ENCODE results near the gene UFD1. TPM values are rescaled to one million over a fixed set of nuclear protein-coding genes. Genes with fewer than 3 reads are reported as not detected.

Gene UFD1
- total RNA-seq, 1 experiment from 2014 or later, result 74.4 TPM

DNA sequence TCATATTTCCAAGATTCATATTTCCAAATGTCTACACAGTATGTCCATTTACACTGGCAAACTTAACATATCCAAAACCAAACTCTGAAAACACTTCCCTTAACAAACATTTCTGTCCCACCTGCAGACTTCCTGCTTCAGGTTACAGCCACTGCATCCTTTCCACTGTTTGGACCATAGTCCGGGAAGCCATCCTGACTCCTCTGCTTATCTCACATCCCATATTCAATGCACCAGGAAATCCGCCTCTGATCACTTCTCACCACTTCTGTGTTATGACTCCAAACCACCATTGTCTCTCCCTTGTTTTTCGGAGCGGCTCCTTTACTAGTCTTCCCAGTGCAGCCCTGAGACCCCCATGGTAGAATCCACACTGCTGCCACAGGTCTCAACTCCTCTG is 77.5 kb downstream of the UFD1 start:
- Histone ChIP-seq H2BK12ac (ENCODE audit: insufficient read length, low read depth, low read length) (no peak overlapping the region), H3K9ac (ENCODE audit: extremely low read depth, insufficient read length, low read length) (no peak overlapping the region), H3K14ac (ENCODE audit: insufficient read depth, low read length) (no peak overlapping the region), H4K20me1 (ENCODE audit: control insufficient read depth, insufficient read depth, insufficient read length) (no peaks in the 10 kb centered on the region), H3K56ac (ENCODE audit: insufficient read length, low read depth, low read length) (no peak overlapping the region), H4K8ac (replicated peaks; ENCODE audit: insufficient read length, low read depth, low read length) (no peak overlapping the region), H4K5ac (ENCODE audit: insufficient read length, low read depth, low read length) (no peak overlapping the region), H3T11ph (ENCODE audit: low read length) (no peak overlapping the region), H2BK20ac (ENCODE audit: low read depth, low read length, poor library complexity, severe bottlenecking) (no peak overlapping the region), H3K27me3 (ENCODE audit: insufficient read depth, low read length) (no peaks in the 10 kb centered on the region), H3K9me3 (ENCODE audit: control insufficient read depth, low read depth, low read length) (no peaks in the 10 kb centered on the region), H2BK15ac (ENCODE audit: low read depth, low read length) (no peak overlapping the region), H2AK5ac (ENCODE audit: insufficient read length, low read length) (no peak overlapping the region), H3K4ac (ENCODE audit: low read depth, low read length) (no peak overlapping the region), H2BK120ac (ENCODE audit: low read depth, low read length, poor library complexity, severe bottlenecking) (no peak overlapping the region), H2BK5ac (ENCODE audit: insufficient read length, low read length) (no peak overlapping the region), H3K18ac (ENCODE audit: insufficient read length, low read depth, low read length) (no peak overlapping the region), H3K79me2 (ENCODE audit: insufficient read depth, low read length) (no peaks in the 10 kb centered on the region), H3K79me1 (ENCODE audit: insufficient read depth, low read depth, low read length, poor library complexity, severe bottlenecking) (no peaks in the 10 kb centered on the region), H3K27ac (ENCODE audit: insufficient read length, low read depth, low read length) (no peak overlapping the region), H3K23me2 (ENCODE audit: insufficient read length, low read depth, low read length, poor library complexity, severe bottlenecking) (no peaks in the 10 kb centered on the region), H4K91ac (ENCODE audit: insufficient read length, low read depth, low read length) (no peak overlapping the region), H3K4me1 (ENCODE audit: insufficient read depth, low read length) (no peaks in the 10 kb centered on the region), H2AFZ (ENCODE audit: low read length) (no peak overlapping the region), H3K23ac (ENCODE audit: insufficient read length, low read depth, low read length) (no peak overlapping the region), H3K4me2 (ENCODE audit: insufficient read depth, insufficient read length, low read length) (no peak overlapping the region)
- no CpG with 5 or more reads among the region's 4 CpGs for WGBS (ENCODE audit: extremely low coverage, insufficient read length, low lambda C conversion rate)
- DNase-seq, result no peak
- Mint-ChIP-seq H3K4me3 (no peak overlapping the region), H3K4me1 (no peaks in the 10 kb centered on the region), H3K27me3 (ENCODE audit: low read depth) (no peaks in the 10 kb centered on the region; the same call in 1 of the 2 replicates), H3K9me3 (no peaks in the 10 kb centered on the region), H3K27ac (no peak overlapping the region), H3K36me3 (ENCODE audit: insufficient read depth in 1 of 3, low read depth in 3 of 3) (peaks cover 14 to 70% (median 39%) of the 10 kb centered on the region in 3 experiments; a peak in 6 of 7 replicates)
- TF ChIP-seq CTCF (conservative IDR thresholded peaks at IDR 0.05), result no peak

Data from H9 (cell line).